NOMO-1 (cell line): ENCODE data around the gene LUZP1.

Experiments
- DNase-seq, 2 experiments: peaks; one replicate each; lab custom pipeline; 2025; ENCODE audit not compliant: unreplicated experiment in 2 of 2; lab: John Stamatoyannopoulos, UW

Gene LUZP1

GRCh38 chr1:23037081-23037740, 131.4 kb downstream of the LUZP1 start:
- DNase-seq: no peak

DNA sequence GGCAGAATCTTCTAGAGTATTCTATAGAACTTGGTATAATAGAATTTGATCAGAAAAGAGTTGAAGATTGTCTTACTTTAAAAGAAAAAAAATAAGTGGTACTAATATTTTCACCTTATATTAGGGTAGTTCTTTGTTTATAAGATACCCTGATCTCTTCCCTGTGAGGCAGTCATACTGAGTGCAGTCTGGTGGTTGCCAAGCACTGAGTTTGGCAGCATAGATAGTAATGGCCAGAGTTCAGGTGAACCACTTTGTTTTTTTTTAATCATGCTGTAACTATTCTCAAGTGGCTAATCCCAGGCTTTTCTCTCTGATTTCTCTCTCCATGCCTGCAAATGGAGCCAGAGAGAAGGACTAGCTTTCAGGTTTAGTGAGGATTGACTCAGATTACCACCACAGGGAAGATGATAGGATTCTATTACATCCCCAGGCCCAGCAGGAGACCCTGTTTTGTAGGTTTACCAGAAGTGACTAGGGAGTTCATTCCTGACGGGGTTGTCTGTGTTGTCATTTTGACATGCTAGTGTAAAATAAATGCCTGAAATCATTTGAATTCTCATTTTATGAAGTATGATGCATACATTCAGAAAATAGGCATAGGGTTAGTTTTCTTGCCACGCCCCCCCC, 132.7 kb downstream of the LUZP1 start:
- DNase-seq: no peak
